Tibial nerve (tissue), 4 donors: ENCODE data around the gene C2CD4B.

Experiments
- CTCF ChIP-seq, 5 experiments: fragments of 200-600 bp in 3 of 5; fragments of 450-650 bp in 2 of 5; sonication (generic) in 3 of 5; IDR thresholded peaks; one replicate each; pipeline ENCODE4 v1.5.1; 2016 to 2019; ENCODE audit warnings: antibody characterized with exemption in 5 of 5, mild to moderate bottlenecking in 3 of 5, moderate library complexity in 2 of 5
- EP300 ChIP-seq, 2 donors: sonication (generic); formaldehyde crosslinking; IDR thresholded peaks; one replicate each; pipeline ENCODE4 v1.6.1; 2017; ENCODE audit warnings: antibody characterized with exemption in 2 of 2, mild to moderate bottlenecking in 1 of 2

GRCh38 chr15:62164014-62164395, 1.1 kb downstream of the C2CD4B start:
- TF ChIP-seq CTCF (IDR thresholded peaks at IDR 0.05), result no peak
- TF ChIP-seq EP300 (IDR thresholded peaks at IDR 0.05), result no peak
